Parathyroid adenoma (tissue), 2 donors: ENCODE results near the gene TTC28.

Experiments used
- H2AFZ ChIP-seq: fragments of 300-600 bp; sonication (generic); one replicate; pipeline ENCODE4 v1.7.0; 2017; ENCODE audit warnings: antibody characterized with exemption, mild to moderate bottlenecking
- H3K27ac ChIP-seq: fragments of 300-600 bp; sonication (generic); one replicate; pipeline ENCODE4 v1.7.0; 2017
- H3K27me3 ChIP-seq: fragments of 300-600 bp; sonication (generic); one replicate; pipeline ENCODE4 v1.7.0; 2017; ENCODE audit warnings: low read length; ENCODE audit not compliant: control insufficient read depth, insufficient read depth
- H3K36me3 ChIP-seq: fragments of 300-600 bp; sonication (generic); one replicate; pipeline ENCODE4 v1.7.0; 2017; ENCODE audit warnings: low read length; ENCODE audit not compliant: control insufficient read depth, insufficient read depth
- H3K4me1 ChIP-seq: fragments of 300-600 bp; sonication (generic); one replicate; pipeline ENCODE4 v1.7.0; 2017; ENCODE audit warnings: control low read depth
- H3K4me2 ChIP-seq: fragments of 300-600 bp; sonication (generic); one replicate; pipeline ENCODE4 v1.7.0; 2017; ENCODE audit warnings: low read length
- H3K4me3 ChIP-seq: fragments of 300-600 bp; sonication (generic); one replicate; pipeline ENCODE4 v1.7.0; 2017; ENCODE audit warnings: low read depth, low read length
- H3K79me2 ChIP-seq: fragments of 300-600 bp; sonication (generic); one replicate; pipeline ENCODE4 v1.7.0; 2017; ENCODE audit warnings: control low read depth
- H3K9ac ChIP-seq: fragments of 300-600 bp; sonication (generic); one replicate; pipeline ENCODE4 v1.7.0; 2017; ENCODE audit warnings: mild to moderate bottlenecking
- H3K9me3 ChIP-seq: fragments of 300-600 bp; sonication (generic); one replicate; pipeline ENCODE4 v1.7.0; 2017; ENCODE audit warnings: low read length; ENCODE audit not compliant: control insufficient read depth
- TF ChIP-seq, protein P1 (sequence below): fragments of 300-600 bp; sonication (generic); IDR thresholded peaks from one replicate; pipeline ENCODE4 v1.7.0; 2017; ENCODE audit warnings: antibody characterized with exemption, mild to moderate bottlenecking
- donor health status: primary hyperparathyroidism.

The TTC28 gene

DNA sequence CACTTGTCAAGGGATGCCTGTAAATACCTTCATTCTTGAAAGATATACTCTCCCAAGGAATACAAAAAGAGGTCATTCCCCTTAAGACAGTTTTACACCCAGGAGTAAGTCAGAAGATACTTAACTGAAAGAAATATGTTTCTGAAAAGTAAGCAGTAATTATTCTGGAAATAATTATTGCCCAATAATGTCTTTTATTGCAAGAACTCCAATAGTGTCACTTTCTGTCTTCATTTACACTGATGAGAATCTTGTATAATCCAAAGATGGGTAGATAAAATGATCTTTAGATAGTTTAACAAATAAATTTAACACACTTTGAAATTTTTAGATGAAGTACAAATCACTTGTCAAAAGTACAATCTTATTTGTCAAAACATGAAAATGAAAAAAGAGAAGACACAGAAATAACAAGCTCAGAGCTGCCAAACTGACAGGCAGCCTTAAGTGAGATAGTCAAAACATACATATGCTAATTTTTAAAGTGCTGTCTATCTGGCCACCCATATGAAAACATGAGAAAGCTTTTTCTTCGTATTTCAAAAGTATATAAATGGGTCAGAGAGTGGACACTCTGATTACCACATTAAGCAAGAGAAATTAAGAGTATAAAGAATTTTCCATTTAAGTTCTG is 225.1 kb downstream of the TTC28 start:
- TF ChIP-seq, protein P1, sequence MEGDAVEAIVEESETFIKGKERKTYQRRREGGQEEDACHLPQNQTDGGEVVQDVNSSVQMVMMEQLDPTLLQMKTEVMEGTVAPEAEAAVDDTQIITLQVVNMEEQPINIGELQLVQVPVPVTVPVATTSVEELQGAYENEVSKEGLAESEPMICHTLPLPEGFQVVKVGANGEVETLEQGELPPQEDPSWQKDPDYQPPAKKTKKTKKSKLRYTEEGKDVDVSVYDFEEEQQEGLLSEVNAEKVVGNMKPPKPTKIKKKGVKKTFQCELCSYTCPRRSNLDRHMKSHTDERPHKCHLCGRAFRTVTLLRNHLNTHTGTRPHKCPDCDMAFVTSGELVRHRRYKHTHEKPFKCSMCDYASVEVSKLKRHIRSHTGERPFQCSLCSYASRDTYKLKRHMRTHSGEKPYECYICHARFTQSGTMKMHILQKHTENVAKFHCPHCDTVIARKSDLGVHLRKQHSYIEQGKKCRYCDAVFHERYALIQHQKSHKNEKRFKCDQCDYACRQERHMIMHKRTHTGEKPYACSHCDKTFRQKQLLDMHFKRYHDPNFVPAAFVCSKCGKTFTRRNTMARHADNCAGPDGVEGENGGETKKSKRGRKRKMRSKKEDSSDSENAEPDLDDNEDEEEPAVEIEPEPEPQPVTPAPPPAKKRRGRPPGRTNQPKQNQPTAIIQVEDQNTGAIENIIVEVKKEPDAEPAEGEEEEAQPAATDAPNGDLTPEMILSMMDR: no peak
- H3K4me2 ChIP-seq: no peak overlapping the region
- no peaks in the 10 kb centered on the region for H3K4me1 ChIP-seq
- no peaks in the 10 kb centered on the region for H3K36me3 ChIP-seq
- no peaks in the 10 kb centered on the region for H3K9me3 ChIP-seq
- no peak overlapping the region for H3K4me3 ChIP-seq
- H3K9ac ChIP-seq: no peak overlapping the region
- H3K79me2 ChIP-seq: no peaks in the 10 kb centered on the region
- no peaks in the 10 kb centered on the region for H3K27me3 ChIP-seq
- no peak overlapping the region for H3K27ac ChIP-seq
- no peak overlapping the region for H2AFZ ChIP-seq

DNA sequence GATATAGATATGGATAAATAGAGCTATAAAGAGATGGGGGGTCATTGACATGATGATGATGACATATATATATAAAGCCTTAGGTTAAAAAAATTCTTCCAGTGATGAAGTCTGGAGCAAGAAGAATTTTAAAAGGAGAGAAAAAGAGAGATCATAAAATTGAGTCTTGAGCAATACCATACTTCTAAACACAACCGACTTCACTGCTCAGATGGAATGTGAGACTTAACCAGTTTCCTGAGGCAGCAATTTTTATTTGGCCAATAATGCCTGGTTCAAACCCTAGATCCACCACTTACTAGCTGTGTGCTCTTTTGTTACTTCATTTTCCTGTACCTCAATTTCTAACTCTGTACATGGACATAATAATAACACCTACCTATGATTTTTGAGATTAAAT is 229.5 kb downstream of the TTC28 start:
- TF ChIP-seq, protein P1: no peak
- H3K79me2 ChIP-seq: no peaks in the 10 kb centered on the region

GRCh38 chr22:28449041-28449440 is 230.6 kb downstream of the TTC28 start:
- TF ChIP-seq, protein P1: no peak
- Histone ChIP-seq H3K27ac (no peak overlapping the region), H3K4me2 (no peak overlapping the region), H3K79me2 (no peaks in the 10 kb centered on the region), H3K4me3 (no peak overlapping the region), H3K4me1 (no peaks in the 10 kb centered on the region), H3K9me3 (no peaks in the 10 kb centered on the region), H3K36me3 (no peaks in the 10 kb centered on the region), H3K27me3 (no peaks in the 10 kb centered on the region), H2AFZ (no peak overlapping the region), H3K9ac (no peak overlapping the region)

More for the DNA sequence above, 229.5 kb downstream of the TTC28 start:
- H3K4me1 ChIP-seq: no peaks in the 10 kb centered on the region
- no peaks in the 10 kb centered on the region for H3K36me3 ChIP-seq
- no peaks in the 10 kb centered on the region for H3K27me3 ChIP-seq
- no peak overlapping the region for H3K9ac ChIP-seq
- H3K4me2 ChIP-seq: no peak overlapping the region
- no peaks in the 10 kb centered on the region for H3K9me3 ChIP-seq
- no peak overlapping the region for H2AFZ ChIP-seq
- no peak overlapping the region for H3K4me3 ChIP-seq
- H3K27ac ChIP-seq: no peak overlapping the region

DNA sequence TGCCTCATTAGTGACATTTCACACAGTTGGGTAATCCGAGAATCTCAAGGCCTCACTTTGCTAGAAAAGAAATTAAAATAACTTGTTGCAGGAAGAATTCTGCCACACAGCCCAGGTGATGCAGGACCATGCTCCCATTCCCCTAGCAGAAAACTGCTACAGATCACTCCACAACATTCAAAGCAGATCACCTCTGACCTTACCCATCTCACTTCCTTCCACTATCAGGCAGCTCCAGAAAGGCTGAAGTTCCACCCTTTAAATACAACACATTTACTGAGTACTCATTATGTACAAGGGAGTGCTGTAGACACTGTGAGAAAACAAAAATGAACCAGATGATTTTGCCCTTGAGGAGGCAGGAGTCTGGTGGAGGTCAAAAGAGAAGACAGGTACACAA is 231.0 kb downstream of the TTC28 start:
- no peak overlapping the region for H3K27ac ChIP-seq
- H3K27me3 ChIP-seq: no peaks in the 10 kb centered on the region
- no peaks in the 10 kb centered on the region for H3K4me1 ChIP-seq
- no peaks in the 10 kb centered on the region for H3K79me2 ChIP-seq
- no peaks in the 10 kb centered on the region for H3K9me3 ChIP-seq
- H3K9ac ChIP-seq: no peak overlapping the region
- no peak overlapping the region for H2AFZ ChIP-seq
- no peak overlapping the region for H3K4me3 ChIP-seq
- no peaks in the 10 kb centered on the region for H3K36me3 ChIP-seq
- no peak overlapping the region for H3K4me2 ChIP-seq
- TF ChIP-seq, protein P1: no peak

DNA sequence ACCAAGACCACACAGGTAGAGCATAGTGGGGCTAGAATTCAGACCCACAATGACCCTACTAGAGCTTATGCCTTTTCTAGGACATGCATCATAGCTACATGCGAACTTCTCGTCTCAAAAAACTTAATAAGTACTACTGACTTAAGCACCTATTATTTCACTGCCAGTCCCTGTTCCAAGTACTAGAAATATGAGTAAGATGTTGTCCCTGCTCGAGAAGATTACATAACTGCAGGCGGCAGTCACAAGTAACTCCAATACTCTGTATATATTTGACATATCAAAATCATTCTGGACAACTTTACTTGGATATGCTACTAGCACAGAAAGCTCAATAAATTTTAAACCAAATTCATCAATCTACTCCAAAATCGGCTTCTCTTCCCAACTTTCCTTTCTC is 235.0 kb downstream of the TTC28 start:
- peaks cover 3% of the 10 kb centered on the region for H3K4me1 ChIP-seq
- H3K9ac ChIP-seq: no peak overlapping the region
- no peak overlapping the region for H3K27ac ChIP-seq
- no peaks in the 10 kb centered on the region for H3K9me3 ChIP-seq
- no peaks in the 10 kb centered on the region for H3K79me2 ChIP-seq
- no peak overlapping the region for H2AFZ ChIP-seq
- no peak overlapping the region for H3K4me3 ChIP-seq
- TF ChIP-seq, protein P1: no peak
- no peaks in the 10 kb centered on the region for H3K27me3 ChIP-seq
- no peak overlapping the region for H3K4me2 ChIP-seq
- H3K36me3 ChIP-seq: no peaks in the 10 kb centered on the region
